ENCODE data around the gene HKDC1.

- TF ChIP-seq RARB (CRISPR knock-in tag; IDR thresholded peaks at IDR 0.05): no peak
- no peak for TF ChIP-seq ARNTL (CRISPR knock-in tag; IDR thresholded peaks at IDR 0.05; ENCODE audit: borderline replicate concordance, low read depth)
- no peak for TF ChIP-seq ZFP30 (CRISPR knock-in tag; IDR thresholded peaks at IDR 0.05)
- TF ChIP-seq ZC3H10 (CRISPR knock-in tag; IDR thresholded peaks at IDR 0.05): no peak
- no peak for TF ChIP-seq ZFP3 (CRISPR knock-in tag; IDR thresholded peaks at IDR 0.05)
- no peak for TF ChIP-seq PATZ1 (CRISPR knock-in tag; IDR thresholded peaks at IDR 0.05; ENCODE audit: borderline replicate concordance)
- TF ChIP-seq CSRNP3 (CRISPR knock-in tag; IDR thresholded peaks at IDR 0.05): no peak
- no peak for TF ChIP-seq BACH2 (CRISPR knock-in tag; IDR thresholded peaks at IDR 0.05; ENCODE audit: borderline replicate concordance)
- TF ChIP-seq OSR1 (CRISPR knock-in tag; IDR thresholded peaks at IDR 0.05): no peak
Observed at GRCh38 chr10:69234447-69234846, 14.3 kb downstream of the HKDC1 start.
